GM12864 (cell line): ENCODE data around the gene FLNB.

ENCODE experiments used
- DNase-seq: peaks from one replicate; pipeline ENCODE4 v3.0.0-alpha.2; 2011; ENCODE audit warnings: low read depth
- H3K4me3 ChIP-seq: 2 replicates; pipeline ENCODE4 v1.5.1; 2011; ENCODE audit warnings: mild to moderate bottlenecking, low read depth, low read length, control low read depth
- CTCF ChIP-seq: IDR thresholded peaks from 2 replicates; pipeline ENCODE4 v1.5.1; 2011; ENCODE audit warnings: low read depth, mild to moderate bottlenecking, moderate library complexity, low read length, control low read depth, inconsistent platforms; ENCODE audit errors: missing control alignments

FLNB gene

GRCh38 chr3:57961828-57962447 is 46.3 kb upstream of the FLNB start:
- no peak for DNase-seq
- no peak overlapping the region for H3K4me3 ChIP-seq
- peak; percentile 50 for TF ChIP-seq CTCF

GRCh38 chr3:57962448-57962834 is 45.8 kb upstream of the FLNB start:
- no peak for DNase-seq
- no peak overlapping the region for H3K4me3 ChIP-seq
- TF ChIP-seq CTCF, result no peak

GRCh38 chr3:57963811-57964346 is 44.3 kb upstream of the FLNB start:
- TF ChIP-seq CTCF, result no peak
- H3K4me3 ChIP-seq, result no peak overlapping the region
- no peak for DNase-seq

GRCh38 chr3:57966829-57967228 is 41.4 kb upstream of the FLNB start:
- TF ChIP-seq CTCF, result no peak
- no peak overlapping the region for H3K4me3 ChIP-seq
- no peak for DNase-seq

- no peak for DNase-seq
- no peak for TF ChIP-seq CTCF
Measured at GRCh38 chr3:57967590-57967989, 40.6 kb upstream of the FLNB start.

GRCh38 chr3:57968501-57968900 is 39.7 kb upstream of the FLNB start:
- H3K4me3 ChIP-seq, result no peak overlapping the region
- DNase-seq, result no peak
- no peak for TF ChIP-seq CTCF

More at GRCh38 chr3:57967590-57967989, 40.6 kb upstream of the FLNB start:
- H3K4me3 ChIP-seq, result no peak overlapping the region

- TF ChIP-seq CTCF, result no peak
- no peak overlapping the region for H3K4me3 ChIP-seq
- no peak for DNase-seq
Measured at GRCh38 chr3:57971975-57972374, 36.2 kb upstream of the FLNB start.
